ENCODE results near the gene C6orf120. TPM values are rescaled to one million over a fixed set of nuclear protein-coding genes. Genes with fewer than 3 reads are reported as not detected.

Gene C6orf120
- total and polyA plus RNA-seq, 9 of the 15 experiments (the other 6 are each of a cell fraction or from before 2014, with no cell fraction given), result 7.7 to 44.9 (median 34.8) TPM

- TF ChIP-seq PRDM10 (IDR thresholded peaks at IDR 0.05; ENCODE audit: partially characterized antibody) (no peak), MTA3 (IDR thresholded peaks at IDR 0.05; ENCODE audit: borderline replicate concordance) (no peak), SOX6 (IDR thresholded peaks at IDR 0.05) (0 out of 2 replicates have a peak, but pooled peaks have one; percentile 8), DDX20 (tag; IDR thresholded peaks at IDR 0.05; ENCODE audit: low read depth) (no peak), HNRNPLL (IDR thresholded peaks at IDR 0.05; ENCODE audit: low read depth, low read length, poor library complexity, severe bottlenecking) (peak; percentile 68), MNT (conservative IDR thresholded peaks at IDR 0.05) (peak in 1 of 2 experiments; percentile 22; a peak in 1 of 4 replicates), CCNT2 (IDR thresholded peaks at IDR 0.05; ENCODE audit: borderline replicate concordance, extremely low read depth, insufficient read length, low read depth, low read length) (peak; percentile 25), FOXJ3 (CRISPR knock-in tag; IDR thresholded peaks at IDR 0.05) (no peak), E2F6 (IDR thresholded peaks at IDR 0.05; ENCODE audit: borderline replicate concordance in 1 of 2, extremely low read depth in 1 of 2, insufficient read depth in 1 of 2, insufficient read length in 1 of 2, low read depth in 1 of 2, low read length in 1 of 2, poor library complexity in 1 of 2, severe bottlenecking in 1 of 2) (peak; percentile 43 to 76), ZSCAN29 (IDR thresholded peaks at IDR 0.05) (no peak), MAZ (CRISPR knock-in tag; conservative IDR thresholded peaks at IDR 0.05 in 1 of 2, IDR thresholded peaks at IDR 0.05 in 1 of 2) (peak in 1 of 2 experiments; percentile 9; a peak in 1 of 4 replicates), ATF7 (IDR thresholded peaks at IDR 0.05) (peak; percentile 77), WHSC1 (IDR thresholded peaks at IDR 0.05; ENCODE audit: low read length) (no peak)
Observed at GRCh38 chr6:169722362-169723199, 20.7 kb downstream of the C6orf120 start (continued).

Measured in K562 (cell line).